HFFc6 (cell line): ENCODE measurements around the gene DOP1B. TPM values are rescaled to one million over a fixed set of nuclear protein-coding genes. Genes with fewer than 3 reads are reported as not detected.

Experiments used
- DNase-seq: peaks from one replicate; pipeline ENCODE4 v3.0.0-alpha.2; 2018
- H3K27ac Mint-ChIP-seq: 2 replicates; pipeline ENCODE4 v1.8.0; 2020; ENCODE audit warnings: mild to moderate bottlenecking, mixed read lengths
- H3K27me3 Mint-ChIP-seq: 2 replicates; pipeline ENCODE4 v1.8.0; 2021; ENCODE audit warnings: mild to moderate bottlenecking, moderate library complexity, mixed read lengths; ENCODE audit not compliant: insufficient read depth
- H3K36me3 Mint-ChIP-seq: 2 replicates; pipeline ENCODE4 v1.8.0; 2021; ENCODE audit warnings: low read depth, mixed read lengths
- H3K4me1 Mint-ChIP-seq: 2 replicates; pipeline ENCODE4 v1.8.0; 2020; ENCODE audit warnings: low read depth, mixed read lengths
- H3K4me3 Mint-ChIP-seq: 2 replicates; pipeline ENCODE4 v1.8.0; 2020; ENCODE audit warnings: mild to moderate bottlenecking, moderate library complexity, mixed read lengths
- H3K9me3 Mint-ChIP-seq: 2 replicates; pipeline ENCODE4 v1.8.0; 2020; ENCODE audit warnings: mild to moderate bottlenecking, mixed read lengths
- CTCF ChIP-seq: fragments of 200-600 bp; sonication (generic); IDR thresholded peaks from 2 replicates; pipeline ENCODE4 v1.5.0; 2021; ENCODE audit warnings: antibody characterized with exemption, mild to moderate bottlenecking
- total RNA-seq, 6 experiments: library from RNA; stranded (reverse); fragmentation: NEBNext Ultra II Directional; extraction: Animal tissue kit (Norgen Biotek cat#: 25700); gene quantifications; 2 replicates in 1 of 6; 3 replicates in 5 of 6; pipeline ENCODE4 v1.2.3, GENCODE V29; 2021

Gene DOP1B
- total RNA-seq, 6 experiments from 2014 or later, result 13.2 to 19.4 (median 15.3) TPM

GRCh38 chr21:36165356-36165755 lies 8.7 kb downstream of the DOP1B start:
- no peak for DNase-seq
- H3K4me3 Mint-ChIP-seq, result no peak overlapping the region

GRCh38 chr21:36166705-36167104 lies 10.1 kb downstream of the DOP1B start:
- no peaks in the 10 kb centered on the region for H3K27me3 Mint-ChIP-seq
- no peak overlapping the region for H3K4me3 Mint-ChIP-seq
- no peak overlapping the region for H3K27ac Mint-ChIP-seq
- H3K36me3 Mint-ChIP-seq, result peaks cover 16% of the 10 kb centered on the region
- DNase-seq, result no peak
- no peak for TF ChIP-seq CTCF
- H3K9me3 Mint-ChIP-seq, result no peaks in the 10 kb centered on the region
- H3K4me1 Mint-ChIP-seq, result peaks cover 26% of the 10 kb centered on the region

More at GRCh38 chr21:36165356-36165755, 8.7 kb downstream of the DOP1B start:
- Mint-ChIP-seq H3K27ac (no peak overlapping the region), H3K36me3 (peaks cover 22% of the 10 kb centered on the region), H3K4me1 (peaks cover 24% of the 10 kb centered on the region), H3K27me3 (no peaks in the 10 kb centered on the region), H3K9me3 (no peaks in the 10 kb centered on the region)
- no peak for TF ChIP-seq CTCF

- no peak overlapping the region for H3K4me3 Mint-ChIP-seq
- peaks cover 14% of the 10 kb centered on the region for H3K36me3 Mint-ChIP-seq
- no peaks in the 10 kb centered on the region for H3K9me3 Mint-ChIP-seq
- no peaks in the 10 kb centered on the region for H3K27me3 Mint-ChIP-seq
- no peak overlapping the region for H3K27ac Mint-ChIP-seq
- peaks cover 27% of the 10 kb centered on the region for H3K4me1 Mint-ChIP-seq
- DNase-seq, result no peak
- no peak for TF ChIP-seq CTCF
Measured at GRCh38 chr21:36167541-36167940, 10.9 kb downstream of the DOP1B start.

GRCh38 chr21:36169470-36170128 lies 13.0 kb downstream of the DOP1B start:
- Mint-ChIP-seq H3K27ac (no peak overlapping the region), H3K4me3 (no peak overlapping the region), H3K4me1 (peaks cover 14% of the 10 kb centered on the region), H3K27me3 (no peaks in the 10 kb centered on the region), H3K9me3 (no peaks in the 10 kb centered on the region), H3K36me3 (peaks cover 14% of the 10 kb centered on the region)
- no peak for DNase-seq
- TF ChIP-seq CTCF, result 0 out of 2 replicates have a peak, but pooled peaks have one; percentile 30

- no peaks in the 10 kb centered on the region for H3K27me3 Mint-ChIP-seq
- H3K4me1 Mint-ChIP-seq, result peaks cover 13% of the 10 kb centered on the region
- no peak for TF ChIP-seq CTCF
- no peak for DNase-seq
- no peak overlapping the region for H3K4me3 Mint-ChIP-seq
- H3K27ac Mint-ChIP-seq, result no peak overlapping the region
- H3K9me3 Mint-ChIP-seq, result no peaks in the 10 kb centered on the region
- peaks cover 14% of the 10 kb centered on the region for H3K36me3 Mint-ChIP-seq
Measured at GRCh38 chr21:36170823-36171222, 14.2 kb downstream of the DOP1B start.
